ENCODE data around the gene CDC42BPA.

Gene CDC42BPA

DNA sequence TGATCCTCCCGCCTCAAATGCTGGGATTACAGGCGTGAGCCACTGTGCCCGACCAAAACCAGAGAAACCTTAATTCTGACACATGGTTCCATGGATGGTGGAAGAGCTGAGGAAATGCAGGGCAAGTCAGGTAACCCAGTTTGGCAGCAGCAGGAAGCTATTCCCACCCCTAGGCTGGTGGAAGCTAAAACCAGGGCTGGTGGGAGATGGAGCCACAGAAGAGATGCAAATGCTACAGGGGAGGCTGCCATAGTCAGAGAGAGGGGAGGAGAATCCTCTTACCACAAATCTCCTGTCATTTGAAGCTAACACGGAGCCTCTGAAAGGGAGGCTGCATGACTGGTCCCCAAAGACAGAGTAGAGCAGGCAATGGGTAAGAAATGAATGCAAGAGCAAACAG is 4.1 kb upstream of the CDC42BPA start:
- TF ChIP-seq, protein P1, sequence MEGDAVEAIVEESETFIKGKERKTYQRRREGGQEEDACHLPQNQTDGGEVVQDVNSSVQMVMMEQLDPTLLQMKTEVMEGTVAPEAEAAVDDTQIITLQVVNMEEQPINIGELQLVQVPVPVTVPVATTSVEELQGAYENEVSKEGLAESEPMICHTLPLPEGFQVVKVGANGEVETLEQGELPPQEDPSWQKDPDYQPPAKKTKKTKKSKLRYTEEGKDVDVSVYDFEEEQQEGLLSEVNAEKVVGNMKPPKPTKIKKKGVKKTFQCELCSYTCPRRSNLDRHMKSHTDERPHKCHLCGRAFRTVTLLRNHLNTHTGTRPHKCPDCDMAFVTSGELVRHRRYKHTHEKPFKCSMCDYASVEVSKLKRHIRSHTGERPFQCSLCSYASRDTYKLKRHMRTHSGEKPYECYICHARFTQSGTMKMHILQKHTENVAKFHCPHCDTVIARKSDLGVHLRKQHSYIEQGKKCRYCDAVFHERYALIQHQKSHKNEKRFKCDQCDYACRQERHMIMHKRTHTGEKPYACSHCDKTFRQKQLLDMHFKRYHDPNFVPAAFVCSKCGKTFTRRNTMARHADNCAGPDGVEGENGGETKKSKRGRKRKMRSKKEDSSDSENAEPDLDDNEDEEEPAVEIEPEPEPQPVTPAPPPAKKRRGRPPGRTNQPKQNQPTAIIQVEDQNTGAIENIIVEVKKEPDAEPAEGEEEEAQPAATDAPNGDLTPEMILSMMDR (IDR thresholded peaks at IDR 0.05): no peak
- H3K36me3 ChIP-seq: no peaks in the 10 kb centered on the region
- H3K4me1 ChIP-seq (ENCODE audit: control insufficient read depth in 1 of 2, insufficient read depth in 1 of 2, low read depth in 1 of 2, low read length in 1 of 2): peaks cover 2 to 13% of the 10 kb centered on the region in 2 experiments
- no peaks in the 10 kb centered on the region for H3K9me3 ChIP-seq
- no peak overlapping the region for H3K27ac ChIP-seq
- no peak overlapping the region for H3K4me3 ChIP-seq (ENCODE audit: low read depth in 1 of 2, low read length in 1 of 2)
- peaks cover 53% of the 10 kb centered on the region for H3K27me3 ChIP-seq

DNA sequence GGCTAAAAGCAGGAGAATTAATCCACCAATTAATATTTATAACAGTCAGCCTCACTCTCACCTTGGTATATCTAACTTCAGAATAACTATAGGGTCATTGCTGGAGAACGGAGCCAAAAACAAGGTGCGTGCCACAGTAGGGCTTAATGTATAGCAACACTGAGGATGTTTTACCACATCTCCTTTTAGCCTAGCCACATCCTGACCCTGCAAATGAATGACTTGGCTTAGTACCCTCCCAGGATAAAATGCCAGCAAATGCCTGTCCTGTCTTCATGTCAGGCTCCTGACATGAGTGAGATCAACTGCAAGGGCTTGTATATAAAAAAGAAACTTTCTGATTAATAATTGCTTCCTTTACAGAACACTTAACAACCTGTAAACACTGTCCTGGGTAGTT is 2.7 kb upstream of the CDC42BPA start:
- TF ChIP-seq, protein P1 (IDR thresholded peaks at IDR 0.05): no peak
- no peaks in the 10 kb centered on the region for H3K9me3 ChIP-seq
- no peak overlapping the region for H3K27ac ChIP-seq
- no peak overlapping the region for H3K4me3 ChIP-seq (ENCODE audit: low read depth in 1 of 2, low read length in 1 of 2)
- peaks cover 67% of the 10 kb centered on the region for H3K27me3 ChIP-seq
- H3K4me1 ChIP-seq (ENCODE audit: control insufficient read depth in 1 of 2, insufficient read depth in 1 of 2, low read depth in 1 of 2, low read length in 1 of 2): peaks cover 2 to 19% of the 10 kb centered on the region in 2 experiments
- H3K36me3 ChIP-seq: no peaks in the 10 kb centered on the region

DNA sequence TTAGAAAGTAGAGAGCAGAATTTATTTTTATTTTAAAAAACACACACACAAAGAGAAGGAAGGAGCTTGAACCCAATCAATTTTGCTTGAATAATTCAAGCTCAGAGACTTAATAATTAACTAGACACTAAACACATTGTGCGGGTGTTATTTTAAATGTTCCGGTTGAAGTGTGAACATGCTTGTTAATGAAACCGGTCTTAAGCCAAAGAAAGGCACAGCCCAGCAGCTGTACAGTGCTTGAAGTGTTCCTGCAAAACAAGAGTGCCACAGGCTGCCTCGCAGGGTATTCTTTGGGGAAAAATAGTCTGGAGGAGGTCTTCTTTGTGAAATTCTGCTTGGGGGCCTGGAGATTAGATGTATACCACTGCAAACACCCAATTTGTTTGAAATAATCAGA is 2.2 kb upstream of the CDC42BPA start:
- Histone ChIP-seq H3K4me1 (ENCODE audit: control insufficient read depth in 1 of 2, insufficient read depth in 1 of 2, low read depth in 1 of 2, low read length in 1 of 2) (peaks cover 2 to 19% of the 10 kb centered on the region in 2 experiments), H3K27ac (no peak overlapping the region), H3K4me3 (ENCODE audit: low read depth in 1 of 2, low read length in 1 of 2) (no peak overlapping the region), H3K9me3 (no peaks in the 10 kb centered on the region), H3K27me3 (peaks cover 72% of the 10 kb centered on the region), H3K36me3 (no peaks in the 10 kb centered on the region)
- TF ChIP-seq, protein P1 (IDR thresholded peaks at IDR 0.05): no peak

DNA sequence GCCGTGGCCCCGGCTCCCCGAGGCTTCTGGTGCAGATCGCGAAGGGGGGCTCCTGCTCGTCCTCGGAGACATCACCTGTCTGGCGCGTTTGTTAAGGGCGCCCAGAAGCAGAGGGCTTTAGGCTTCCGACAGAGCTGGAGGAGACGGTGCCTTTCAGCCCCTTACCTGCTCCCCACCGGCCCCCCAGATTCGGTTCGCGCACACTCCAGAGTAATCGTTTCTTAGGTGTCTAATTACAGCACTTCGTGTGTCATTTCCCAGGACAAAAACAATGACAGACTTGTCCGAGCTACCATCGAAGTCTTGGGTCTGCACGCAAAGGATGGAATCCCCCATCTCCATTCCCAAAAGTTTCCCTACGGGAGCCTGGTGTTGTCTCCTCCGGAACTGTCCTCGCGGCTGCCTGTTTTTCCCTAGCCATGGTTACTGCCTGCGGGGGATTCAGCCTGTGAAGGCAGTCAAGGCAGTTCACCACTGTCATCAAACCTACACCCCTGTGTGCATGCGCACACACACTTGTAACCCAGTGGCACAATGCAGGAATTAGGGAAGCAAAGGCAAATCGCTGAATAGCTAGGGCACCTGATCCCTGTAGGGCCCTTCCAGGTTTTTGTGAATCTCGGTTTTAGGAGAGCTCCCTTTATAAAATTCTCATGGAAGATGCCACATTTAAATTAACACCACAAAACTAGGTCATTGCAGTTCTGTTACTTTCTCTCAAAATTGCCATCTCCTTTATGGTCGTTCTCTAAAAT is 738 bp upstream of the CDC42BPA start:
- H3K4me3 ChIP-seq (ENCODE audit: low read depth in 1 of 2, low read length in 1 of 2): peak overlapping the region; percentile 5 to 56

DNA sequence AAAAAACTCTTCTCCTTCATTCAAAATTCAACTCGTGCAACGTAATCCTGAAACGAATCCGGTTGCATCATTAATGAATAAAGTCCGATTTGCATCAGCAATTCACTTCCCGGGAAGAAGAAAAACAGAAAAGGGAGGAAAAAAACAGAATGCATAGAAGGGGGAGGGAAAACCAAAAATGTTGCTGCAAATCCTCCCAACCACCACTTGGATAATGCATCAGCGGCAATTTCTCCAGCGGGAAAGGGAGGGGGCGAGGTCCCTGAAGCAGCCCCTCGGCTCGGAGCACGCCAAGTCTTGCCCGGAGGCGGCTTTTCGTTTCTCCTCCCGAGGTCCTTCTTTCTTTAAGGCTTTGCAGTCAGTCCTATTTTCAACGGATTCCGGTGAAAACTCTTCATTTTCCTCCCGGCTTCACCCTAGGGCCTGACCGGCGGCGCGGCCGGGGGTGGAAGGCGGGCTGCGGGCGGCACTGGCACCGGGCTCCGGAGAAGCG is 723 bp downstream of the CDC42BPA start:
- H3K36me3 ChIP-seq: no peaks in the 10 kb centered on the region
- no peak overlapping the region for H3K27ac ChIP-seq
- H3K4me3 ChIP-seq (ENCODE audit: low read depth in 1 of 2, low read length in 1 of 2): peak overlapping the region; percentile 30 to 56
- H3K4me1 ChIP-seq (ENCODE audit: control insufficient read depth in 1 of 2, insufficient read depth in 1 of 2, low read depth in 1 of 2, low read length in 1 of 2): peaks cover 2 to 19% of the 10 kb centered on the region in 2 experiments
- TF ChIP-seq, protein P1 (IDR thresholded peaks at IDR 0.05): no peak
- no peaks in the 10 kb centered on the region for H3K9me3 ChIP-seq
- peaks cover 81% of the 10 kb centered on the region for H3K27me3 ChIP-seq

More for the DNA sequence above, 738 bp upstream of the CDC42BPA start:
- TF ChIP-seq, protein P1 (IDR thresholded peaks at IDR 0.05): no peak
- H3K9me3 ChIP-seq: no peaks in the 10 kb centered on the region
- H3K27ac ChIP-seq: no peak overlapping the region
- peaks cover 2 to 19% of the 10 kb centered on the region in 2 experiments for H3K4me1 ChIP-seq (ENCODE audit: control insufficient read depth in 1 of 2, insufficient read depth in 1 of 2, low read depth in 1 of 2, low read length in 1 of 2)
- H3K27me3 ChIP-seq: peaks cover 82% of the 10 kb centered on the region
- no peaks in the 10 kb centered on the region for H3K36me3 ChIP-seq
